HG03558 (cell line): ENCODE results near the gene TBC1D17.

ENCODE experiments used
- ATAC-seq: cut with Tn5 transposase; IDR thresholded peaks from one replicate; pipeline ENCODE4 v1.9.1; 2021; ENCODE audit warnings: moderate number of reproducible peaks; ENCODE audit not compliant: unreplicated experiment; ENCODE audit errors: extremely low read depth

Gene TBC1D17

GRCh38 chr19:49874503-49875157 lies 2.9 kb upstream of the TBC1D17 start:
- ATAC-seq: no peak

GRCh38 chr19:49875177-49875576 lies 2.3 kb upstream of the TBC1D17 start:
- ATAC-seq: no peak

- ATAC-seq: no peak
Measured at GRCh38 chr19:49875857-49876421, 1.6 kb upstream of the TBC1D17 start.

GRCh38 chr19:49876422-49877019 lies 981 bp upstream of the TBC1D17 start:
- ATAC-seq: peak; percentile 24

GRCh38 chr19:49877879-49878743 lies 609 bp downstream of the TBC1D17 start:
- peak; percentile 20 for ATAC-seq

- no peak for ATAC-seq
Measured at GRCh38 chr19:49878744-49879070, 1.2 kb downstream of the TBC1D17 start.

GRCh38 chr19:49879243-49879963 lies 1.9 kb downstream of the TBC1D17 start:
- no peak for ATAC-seq

- no peak for ATAC-seq
Measured at GRCh38 chr19:49880162-49880869, 2.8 kb downstream of the TBC1D17 start.

- no peak for ATAC-seq
Measured at GRCh38 chr19:49881186-49881585, 3.7 kb downstream of the TBC1D17 start.

- ATAC-seq: no peak
Measured at GRCh38 chr19:49881672-49882394, 4.3 kb downstream of the TBC1D17 start.

GRCh38 chr19:49882643-49883042 lies 5.1 kb downstream of the TBC1D17 start:
- no peak for ATAC-seq

- no peak for ATAC-seq
Measured at GRCh38 chr19:49883094-49883493, 5.6 kb downstream of the TBC1D17 start.

- no peak for ATAC-seq
Measured at GRCh38 chr19:49884109-49884508, 6.6 kb downstream of the TBC1D17 start.

GRCh38 chr19:49884760-49885159 lies 7.3 kb downstream of the TBC1D17 start:
- no peak for ATAC-seq

- ATAC-seq: no peak
Measured at GRCh38 chr19:49887037-49887664, 9.6 kb downstream of the TBC1D17 start.

GRCh38 chr19:49887665-49888509 lies 10.4 kb downstream of the TBC1D17 start:
- no peak for ATAC-seq

- no peak for ATAC-seq
Measured at GRCh38 chr19:49888510-49888824, 11.0 kb downstream of the TBC1D17 start.
